ENCODE measurements around the gene MRPL21. TPM values are rescaled to one million over a fixed set of nuclear protein-coding genes. Genes with fewer than 3 reads are reported as not detected.

The MRPL21 gene
- total RNA-seq, 1 experiment from 2014 or later: 126 TPM

DNA sequence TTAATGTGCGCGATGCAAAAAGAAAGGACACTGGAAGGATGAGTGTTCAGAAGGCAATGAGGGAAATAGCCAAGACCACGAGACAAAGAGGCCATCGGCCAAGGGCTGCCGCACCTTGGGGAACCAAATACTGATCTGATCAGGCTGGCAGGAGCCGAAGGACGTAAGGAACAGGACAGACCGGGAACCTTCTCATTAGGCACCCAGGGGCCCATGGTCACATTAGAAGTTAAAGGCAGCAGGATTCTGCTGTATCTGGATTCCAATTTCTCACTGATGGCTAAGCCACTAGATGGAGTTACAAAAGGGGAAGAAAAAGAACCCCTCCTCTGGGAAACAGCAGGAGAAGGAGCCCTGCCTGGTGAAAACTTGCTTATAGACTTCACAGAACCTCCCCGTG is 33.2 kb downstream of the MRPL21 start:
- H3K4me3 ChIP-seq (ENCODE audit: low read depth, low read length, poor library complexity, severe bottlenecking): peak overlapping the region; percentile 36

GRCh38 chr11:68868221-68868835 is 35.3 kb downstream of the MRPL21 start:
- POLR2A ChIA-PET (ENCODE audit: low non-redundant PET): no interaction called here
- CTCF ChIA-PET: no interaction called here
- Histone ChIP-seq H3K9me3 (ENCODE audit: low read depth, low read length, poor library complexity, severe bottlenecking) (peaks cover 5% of the 10 kb centered on the region), H3K4me1 (ENCODE audit: insufficient read depth, low read length, poor library complexity, severe bottlenecking) (peaks cover 3% of the 10 kb centered on the region), H3K4me3 (ENCODE audit: low read depth, low read length, poor library complexity, severe bottlenecking) (no peak overlapping the region), H3K27ac (ENCODE audit: low read depth, low read length, poor library complexity, severe bottlenecking) (no peak overlapping the region), H3K36me3 (ENCODE audit: insufficient read depth, low read length, poor library complexity, severe bottlenecking) (no peaks in the 10 kb centered on the region), H3K27me3 (replicated peaks; ENCODE audit: insufficient read depth, low read depth, low read length, poor library complexity) (no peaks in the 10 kb centered on the region)
- BruUV-seq (replicated peaks): no TSS peak
- TF ChIP-seq CTCF (conservative IDR thresholded peaks at IDR 0.05; ENCODE audit: low read depth, low read length) (no peak), EZH2 (IDR thresholded peaks at IDR 0.05; ENCODE audit: borderline replicate concordance, low read depth, low read length, poor library complexity, severe bottlenecking) (no peak)
- DNase-seq (ENCODE audit: low spot score): no peak
- intact Hi-C loops (cut with micrococcal nuclease; ENCODE audit: unreplicated experiment): no loop called here

More for the DNA sequence above, 33.2 kb downstream of the MRPL21 start:
- POLR2A ChIA-PET (ENCODE audit: low non-redundant PET): interaction anchor here (0.6 kb wide), 1 partner anchor 85 kb away, joined by 10 read pairs; no protein-coding TSS in a partner anchor
- H3K36me3 ChIP-seq (ENCODE audit: insufficient read depth, low read length, poor library complexity, severe bottlenecking): no peaks in the 10 kb centered on the region
- H3K27ac ChIP-seq (ENCODE audit: low read depth, low read length, poor library complexity, severe bottlenecking): no peak overlapping the region
- TF ChIP-seq EZH2 (IDR thresholded peaks at IDR 0.05; ENCODE audit: borderline replicate concordance, low read depth, low read length, poor library complexity, severe bottlenecking) (no peak), CTCF (conservative IDR thresholded peaks at IDR 0.05; ENCODE audit: low read depth, low read length) (0 out of 2 replicates have a peak, but pooled peaks have one; percentile 15)
- peaks cover 3% of the 10 kb centered on the region for H3K4me1 ChIP-seq (ENCODE audit: insufficient read depth, low read length, poor library complexity, severe bottlenecking)
- no peaks in the 10 kb centered on the region for H3K9me3 ChIP-seq (ENCODE audit: low read depth, low read length, poor library complexity, severe bottlenecking)
- no peaks in the 10 kb centered on the region for H3K27me3 ChIP-seq (replicated peaks; ENCODE audit: insufficient read depth, low read depth, low read length, poor library complexity)
- CTCF ChIA-PET: interaction anchor here (0.7 kb wide), 1 partner anchor 341 kb away, joined by 7 read pairs; no protein-coding TSS in a partner anchor
- intact Hi-C loops (cut with micrococcal nuclease; ENCODE audit: unreplicated experiment): no loop called here
- no TSS peak for BruUV-seq (replicated peaks)
- DNase-seq (ENCODE audit: low spot score): peak; percentile 20

GRCh38 chr11:68867066-68867465 is 36.6 kb downstream of the MRPL21 start:
- H3K4me3 ChIP-seq (ENCODE audit: low read depth, low read length, poor library complexity, severe bottlenecking): no peak overlapping the region
- no peaks in the 10 kb centered on the region for H3K36me3 ChIP-seq (ENCODE audit: insufficient read depth, low read length, poor library complexity, severe bottlenecking)
- POLR2A ChIA-PET (ENCODE audit: low non-redundant PET): no interaction called here
- no peak for DNase-seq (ENCODE audit: low spot score)
- intact Hi-C loops (cut with micrococcal nuclease; ENCODE audit: unreplicated experiment): no loop called here
- no peaks in the 10 kb centered on the region for H3K27me3 ChIP-seq (replicated peaks; ENCODE audit: insufficient read depth, low read depth, low read length, poor library complexity)
- no TSS peak for BruUV-seq (replicated peaks)
- no peak overlapping the region for H3K27ac ChIP-seq (ENCODE audit: low read depth, low read length, poor library complexity, severe bottlenecking)
- peaks cover 3% of the 10 kb centered on the region for H3K4me1 ChIP-seq (ENCODE audit: insufficient read depth, low read length, poor library complexity, severe bottlenecking)
- peaks cover 5% of the 10 kb centered on the region for H3K9me3 ChIP-seq (ENCODE audit: low read depth, low read length, poor library complexity, severe bottlenecking)
- CTCF ChIA-PET: interaction anchor here (0.7 kb wide), 1 partner anchor 24 kb away, joined by 7 read pairs; no protein-coding TSS in a partner anchor
- TF ChIP-seq CTCF (conservative IDR thresholded peaks at IDR 0.05; ENCODE audit: low read depth, low read length) (no peak), EZH2 (IDR thresholded peaks at IDR 0.05; ENCODE audit: borderline replicate concordance, low read depth, low read length, poor library complexity, severe bottlenecking) (no peak)

Measured in A673 (cell line).